ENCODE results near the gene CCDC175.

CCDC175 gene

DNA sequence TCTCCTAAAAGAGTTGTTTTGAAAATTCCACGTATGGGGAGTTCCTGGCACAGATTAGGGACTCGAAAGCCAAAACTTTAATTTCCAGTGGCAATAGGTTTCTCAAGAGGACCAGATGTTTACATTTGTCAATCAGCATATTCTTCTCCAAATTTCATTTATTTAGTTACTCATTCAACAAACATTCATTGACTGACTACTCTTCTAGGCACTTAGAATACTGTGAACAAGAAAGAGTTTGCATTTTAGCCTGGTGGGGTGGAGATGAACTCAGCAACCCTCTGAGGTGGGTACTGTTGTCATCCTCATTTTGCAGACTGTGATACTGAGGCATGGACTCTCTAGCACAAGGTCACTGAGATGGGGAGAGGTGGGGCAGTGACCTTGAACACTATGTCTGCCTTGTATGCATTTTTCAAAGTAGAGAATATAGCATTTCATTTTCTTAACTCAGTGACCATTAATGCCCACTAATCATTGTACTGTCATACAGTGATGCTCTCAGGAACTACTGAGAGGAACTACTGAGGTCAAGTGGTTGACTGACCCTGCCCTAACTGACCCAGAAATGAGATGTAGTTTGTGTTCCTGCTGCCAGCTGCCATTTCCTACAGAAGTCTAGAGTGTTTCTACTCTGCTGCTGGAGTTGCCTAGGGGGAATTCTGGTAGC, 94.6 kb downstream of the CCDC175 start:
- no peak for DNase-seq

GRCh38 chr14:59481407-59481806, 95.2 kb downstream of the CCDC175 start:
- no peak for DNase-seq

- no peak for DNase-seq
Observed at GRCh38 chr14:59480166-59480565, 96.4 kb downstream of the CCDC175 start.

GRCh38 chr14:59478540-59478939, 98.1 kb downstream of the CCDC175 start:
- no peak for DNase-seq

- DNase-seq: no peak
Observed at GRCh38 chr14:59475709-59476108, 100.9 kb downstream of the CCDC175 start.

DNA sequence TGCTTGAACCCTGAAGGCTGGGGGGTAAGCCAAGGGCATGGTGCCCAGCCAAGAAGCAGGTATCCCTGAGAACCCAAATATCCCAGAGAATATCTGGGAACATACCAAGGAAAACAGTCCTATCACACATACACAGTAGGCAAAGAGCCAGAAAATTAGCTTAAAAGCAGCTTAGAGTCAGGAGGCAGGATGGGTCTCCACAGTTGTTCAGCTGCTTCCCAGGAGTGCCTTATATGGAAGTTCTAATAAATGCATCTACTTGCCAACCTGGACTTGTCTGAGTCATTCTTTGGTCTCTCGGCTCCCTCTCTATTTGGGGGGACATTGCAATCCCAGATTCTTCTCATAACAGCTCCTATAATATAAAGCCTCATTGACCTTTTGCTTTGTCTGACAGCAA, 102.4 kb downstream of the CCDC175 start:
- DNase-seq: no peak

- no peak for DNase-seq
Observed at GRCh38 chr14:59465316-59466135, 111.1 kb downstream of the CCDC175 start, which contains the start of gene GPR135. GPR135 (minus strand) TSS chr14:59465380; CDS start chr14:59465226, 154 bp downstream.

- DNase-seq: peak; percentile 51
Observed at GRCh38 chr14:59464486-59465315, 111.9 kb downstream of the CCDC175 start.

DNA sequence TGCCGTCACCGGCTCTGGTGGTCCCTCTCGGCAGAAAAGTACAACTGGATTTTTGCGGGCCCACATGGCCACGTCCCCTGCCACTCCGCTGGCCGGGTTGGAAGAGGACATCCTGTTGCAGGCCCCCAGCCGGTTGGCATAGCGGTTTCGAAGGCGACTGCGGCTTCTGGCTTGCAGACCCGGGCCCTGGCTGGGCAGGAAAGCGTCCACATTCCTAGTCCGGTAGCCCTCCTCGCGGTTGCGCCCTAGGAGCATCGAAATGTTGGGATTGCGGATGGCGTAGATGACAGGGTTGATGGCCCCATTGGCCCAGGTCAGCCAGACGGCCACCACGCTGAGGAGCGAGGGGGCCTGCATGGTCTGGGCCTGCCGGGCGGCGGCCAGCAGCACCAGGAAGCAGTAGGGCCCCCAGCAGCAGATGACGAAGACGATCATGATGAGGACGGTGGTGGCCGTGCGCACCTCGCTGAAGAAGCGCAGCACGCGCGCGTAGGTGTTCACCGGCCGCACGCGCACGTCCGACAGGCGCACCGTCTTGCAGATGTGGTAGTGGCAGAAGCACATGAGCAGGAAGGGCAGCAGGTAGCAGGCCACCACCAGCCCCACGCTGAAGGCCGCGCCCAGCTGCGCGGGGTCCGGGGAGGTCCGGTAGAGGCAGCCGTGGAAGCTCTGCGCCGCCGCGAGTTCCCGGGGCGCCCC, 112.7 kb downstream of the CCDC175 start:
- DNase-seq: peak; percentile 14

DNA sequence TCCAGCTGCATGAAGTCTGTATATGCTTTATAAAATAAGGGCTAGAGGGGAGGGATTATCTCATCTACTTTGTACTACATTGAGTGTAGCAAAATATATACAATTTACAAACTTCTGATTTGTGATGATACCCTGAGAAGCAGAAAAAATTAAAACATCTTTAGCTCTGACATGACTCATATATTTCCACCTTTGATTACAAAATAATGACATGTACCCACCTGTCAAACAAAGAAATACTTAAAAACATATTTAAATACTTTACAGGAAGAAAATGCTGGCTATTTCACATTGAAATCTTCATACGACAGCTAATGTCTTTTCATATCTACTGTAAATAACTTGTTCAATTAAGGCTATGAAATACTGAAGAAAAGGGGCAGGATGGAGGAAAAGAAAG, 114.7 kb downstream of the CCDC175 start:
- DNase-seq: no peak

- no peak for DNase-seq
Observed at GRCh38 chr14:59460378-59460777, 116.2 kb downstream of the CCDC175 start.

DNA sequence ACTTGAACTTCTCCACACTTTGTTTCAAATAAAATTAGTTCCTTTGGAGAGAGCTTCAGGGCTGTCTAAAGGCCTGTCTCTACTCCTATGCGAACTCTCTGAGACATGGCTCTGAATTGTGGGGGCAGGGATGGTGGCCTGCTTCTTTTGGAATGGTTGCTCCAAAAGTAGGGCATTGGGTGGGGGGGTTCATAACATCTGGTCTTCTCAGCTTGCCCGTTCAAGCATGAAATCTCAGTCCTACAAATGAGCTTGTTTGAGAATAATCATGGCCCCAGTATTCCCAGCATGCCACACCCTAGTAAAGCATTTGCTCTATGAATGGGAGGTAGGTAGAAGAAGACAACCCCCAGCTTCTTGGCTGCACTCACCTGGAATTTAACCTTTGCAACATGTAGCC, 118.1 kb downstream of the CCDC175 start:
- DNase-seq: no peak

- DNase-seq: no peak
Observed at GRCh38 chr14:59455411-59455810, 121.2 kb downstream of the CCDC175 start.

All from activated gamma-delta T cell (primary cell).